Stomach (tissue), 4 donors: ENCODE measurements around the gene TAB2.

ENCODE experiments used
- CTCF ChIP-seq, 7 experiments: fragments of 450-650 bp in 4 of 7; fragments of 200-600 bp in 3 of 7; sonication (generic) in 3 of 7; IDR thresholded peaks; one replicate each; pipeline ENCODE4 v1.5.1; 2016 to 2019; ENCODE audit warnings: antibody characterized with exemption in 7 of 7, control low read depth in 2 of 7, mild to moderate bottlenecking in 1 of 7
- EP300 ChIP-seq: sonication (generic); formaldehyde crosslinking; IDR thresholded peaks from one replicate; pipeline ENCODE4 v1.6.1; 2017; ENCODE audit warnings: antibody characterized with exemption
- POLR2A ChIP-seq, 4 donors: fragments of 450-650 bp; IDR thresholded peaks; one replicate each; pipeline ENCODE4 v1.6.1; 2016; ENCODE audit warnings: antibody characterized with exemption in 4 of 4, control low read depth in 2 of 4, mild to moderate bottlenecking in 1 of 4, moderate library complexity in 1 of 4

DNA sequence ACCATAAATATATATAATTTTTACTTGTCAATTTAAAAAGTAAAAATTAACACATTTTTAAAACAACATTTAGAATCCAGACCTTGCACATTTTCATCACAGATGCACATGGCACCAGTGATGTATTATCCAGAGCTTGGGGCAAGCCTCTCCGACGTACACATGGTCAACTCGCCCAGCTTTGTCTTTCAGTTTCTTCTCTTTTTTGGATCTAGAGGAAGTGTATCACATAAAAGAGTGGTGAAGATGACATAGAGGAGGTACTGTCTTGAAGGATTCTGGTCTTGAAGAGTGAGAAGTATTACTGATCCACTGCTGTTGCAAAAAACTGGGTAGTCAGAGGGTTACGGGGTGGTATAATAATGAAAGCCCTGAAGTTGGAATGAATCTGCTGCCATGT is 46.9 kb upstream of the TAB2 start:
- TF ChIP-seq POLR2A (IDR thresholded peaks at IDR 0.05), result no peak
- no peak for TF ChIP-seq CTCF (IDR thresholded peaks at IDR 0.05)
- no peak for TF ChIP-seq EP300
